NCI-H187 (cell line): ENCODE measurements around the gene DXO.
"Not testable (repeated sequence)": the region's sequence is repeated elsewhere in the genome, so short reads cannot be mapped to it uniquely, and the experiment has no call there.

Source experiments
- DNase-seq, 2 experiments: peaks; one replicate each; lab custom pipeline; 2025; lab: John Stamatoyannopoulos, UW

The DXO gene

DNA sequence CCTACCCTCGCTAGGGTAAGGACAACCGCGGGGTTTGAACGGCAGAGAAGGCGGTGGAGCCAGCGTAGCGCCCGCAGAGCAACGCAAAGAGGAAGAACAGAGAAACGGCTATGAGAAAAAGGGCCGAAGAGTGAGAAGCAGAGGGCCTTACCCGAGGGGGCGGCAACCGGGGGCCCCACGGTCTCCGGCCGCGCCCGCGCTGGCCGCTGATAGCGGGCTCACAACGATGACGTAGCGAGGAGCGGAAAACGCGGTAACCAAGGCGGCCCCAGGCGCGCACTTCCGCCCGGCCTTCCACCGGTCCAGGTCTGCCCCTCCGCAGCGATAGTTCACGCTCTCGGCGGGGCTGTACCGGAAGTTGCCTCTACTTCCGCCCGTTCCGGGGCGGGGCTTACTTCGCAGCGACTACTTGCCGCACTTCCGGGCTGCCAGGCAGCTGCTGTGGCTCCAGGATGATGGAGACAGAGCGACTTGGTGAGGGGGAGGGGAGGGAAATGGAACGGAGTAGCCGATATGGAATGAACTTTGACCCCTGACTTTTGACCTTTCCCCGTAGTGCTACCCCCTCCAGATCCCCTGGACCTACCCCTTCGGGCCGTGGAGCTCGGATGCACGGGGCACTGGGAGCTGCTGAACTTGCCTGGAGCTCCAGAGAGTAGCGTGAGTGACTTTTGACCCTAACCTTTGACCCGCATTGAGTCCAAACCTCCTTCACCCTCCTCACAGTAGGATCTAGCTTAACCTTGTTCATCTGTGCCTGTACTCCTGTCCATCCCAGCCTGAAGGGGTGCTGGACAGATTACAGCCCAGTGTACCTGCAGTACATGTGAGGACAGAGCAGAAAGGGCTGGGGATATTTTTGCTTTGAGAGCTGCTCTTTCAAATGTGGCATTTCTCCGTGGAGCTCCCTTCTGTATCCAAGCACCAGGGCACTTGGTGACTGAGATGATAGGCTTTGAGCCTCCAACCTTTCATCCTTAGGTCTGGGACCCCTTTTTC lies 12.9 kb downstream of the DXO start, which contains the start of the genes NELFE and SKIC2:
Gene NELFE (minus strand): TSS at position 231 of the 999 bp plus-strand sequence. CDS start 525 bp downstream, outside the sequence.
Gene SKIC2 (plus strand): TSS at position 435 of the 999 bp plus-strand sequence. CDS start 18 bp downstream, at position 453.
- DNase-seq, result peak; percentile 94 to 97

DNA sequence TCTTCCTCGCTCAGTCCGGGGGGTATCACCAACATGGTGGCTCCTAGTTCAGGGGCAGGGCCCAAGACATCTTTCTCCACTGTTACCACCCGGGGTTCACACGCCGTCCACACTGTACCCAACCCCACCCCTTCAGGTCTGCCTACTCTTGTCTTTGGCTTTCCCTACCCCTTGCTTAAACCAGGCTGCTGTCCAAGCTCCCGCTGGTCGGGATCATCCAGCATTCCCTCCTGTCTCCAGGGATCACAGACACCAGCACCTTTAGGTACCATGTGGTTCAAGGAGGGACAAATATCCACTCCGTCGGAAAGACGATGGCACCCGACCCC lies 13.6 kb downstream of the DXO start:
- no peak for DNase-seq

DNA sequence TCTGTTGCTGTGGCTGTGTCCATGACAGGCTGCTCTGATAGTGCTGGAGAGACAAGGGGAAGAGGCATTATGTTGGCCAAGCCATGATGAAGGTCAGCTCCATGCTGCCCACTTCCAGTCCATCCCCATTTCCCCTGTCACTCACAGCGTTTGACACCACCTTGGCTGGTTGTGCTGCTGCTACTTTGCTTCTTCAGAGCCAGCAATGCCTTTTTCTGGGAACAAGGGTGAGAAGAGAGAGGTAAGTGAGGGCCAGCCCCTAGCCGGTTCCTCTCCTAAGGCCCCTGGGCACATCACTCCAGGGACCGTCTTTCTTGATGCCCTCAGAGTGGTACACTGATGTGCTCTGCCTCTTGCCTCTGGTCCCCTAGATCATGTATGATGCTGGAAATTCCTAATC lies 15.1 kb downstream of the DXO start:
- DNase-seq, result no peak

DNA sequence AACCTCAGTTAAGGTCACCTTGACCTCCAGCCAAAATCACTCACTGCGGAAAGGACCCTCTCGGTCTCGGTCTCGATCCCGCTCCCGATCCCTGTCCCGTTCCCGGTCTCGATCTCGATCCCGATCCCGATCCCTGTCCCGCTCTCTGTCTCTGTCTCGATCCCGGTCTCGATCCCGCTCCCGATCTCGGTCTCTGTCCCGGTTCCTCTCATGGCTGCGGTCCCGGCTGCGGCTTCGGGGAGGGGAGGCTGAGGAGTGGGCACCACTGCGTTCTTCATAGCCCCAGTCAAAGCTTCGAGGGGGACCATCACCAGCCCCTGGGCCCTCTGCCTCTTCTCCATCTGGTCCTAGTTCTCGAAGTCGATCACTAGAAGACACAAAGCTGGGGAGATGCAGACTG lies 17.4 kb downstream of the DXO start:
- no peak for DNase-seq

DNA sequence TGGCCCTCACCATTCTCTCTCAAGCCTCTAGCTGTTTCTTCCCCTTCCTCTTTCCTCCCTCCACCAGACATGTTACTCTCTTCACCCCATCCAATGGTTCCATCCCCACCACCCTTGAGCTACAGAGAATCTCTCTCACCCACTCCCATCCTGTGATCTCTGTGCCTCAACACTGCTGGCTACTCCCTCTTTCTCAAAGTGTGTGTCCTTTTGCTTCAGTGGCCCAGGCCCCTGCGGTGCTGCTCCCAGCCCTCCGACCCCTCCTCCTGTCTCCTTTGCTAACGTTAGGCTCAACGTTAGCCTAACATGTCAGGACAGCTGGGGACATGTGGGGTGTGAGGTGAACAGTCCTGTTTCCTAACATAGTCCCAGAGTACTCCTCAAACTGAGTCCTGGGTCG lies 19.0 kb downstream of the DXO start:
- no peak for DNase-seq

DNA sequence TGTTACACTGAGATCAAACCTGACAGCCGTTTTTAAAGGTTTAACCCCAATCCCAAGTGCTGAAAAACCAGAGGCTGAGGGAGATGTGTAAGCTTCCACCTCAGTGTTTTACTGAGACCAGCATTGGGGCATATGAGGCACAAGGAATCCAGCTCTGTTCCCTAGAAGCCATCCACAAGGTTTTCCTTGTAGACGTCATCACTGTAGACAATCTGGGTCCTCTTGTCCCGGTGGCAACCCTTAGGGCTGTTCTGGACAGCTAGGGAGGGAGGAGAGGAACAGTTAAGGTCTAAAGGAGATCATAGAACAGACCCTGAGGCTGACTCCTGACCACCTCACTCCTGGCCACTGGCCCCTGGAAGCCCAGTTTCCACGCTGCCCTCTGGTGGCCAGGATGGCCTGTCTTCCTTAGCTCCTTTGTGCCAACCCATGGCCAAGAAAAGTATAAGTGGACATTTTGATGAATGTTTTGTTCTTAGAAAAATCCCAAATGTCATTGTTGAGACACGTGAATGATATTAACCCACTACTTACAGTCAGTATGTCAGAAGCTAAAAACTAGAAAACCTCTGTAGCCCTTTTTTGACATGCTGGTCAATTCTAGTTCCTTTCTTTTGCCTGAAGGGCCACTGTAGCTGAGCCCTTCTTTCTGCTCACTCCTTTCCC lies 19.7 kb downstream of the DXO start:
- no peak for DNase-seq

DNA sequence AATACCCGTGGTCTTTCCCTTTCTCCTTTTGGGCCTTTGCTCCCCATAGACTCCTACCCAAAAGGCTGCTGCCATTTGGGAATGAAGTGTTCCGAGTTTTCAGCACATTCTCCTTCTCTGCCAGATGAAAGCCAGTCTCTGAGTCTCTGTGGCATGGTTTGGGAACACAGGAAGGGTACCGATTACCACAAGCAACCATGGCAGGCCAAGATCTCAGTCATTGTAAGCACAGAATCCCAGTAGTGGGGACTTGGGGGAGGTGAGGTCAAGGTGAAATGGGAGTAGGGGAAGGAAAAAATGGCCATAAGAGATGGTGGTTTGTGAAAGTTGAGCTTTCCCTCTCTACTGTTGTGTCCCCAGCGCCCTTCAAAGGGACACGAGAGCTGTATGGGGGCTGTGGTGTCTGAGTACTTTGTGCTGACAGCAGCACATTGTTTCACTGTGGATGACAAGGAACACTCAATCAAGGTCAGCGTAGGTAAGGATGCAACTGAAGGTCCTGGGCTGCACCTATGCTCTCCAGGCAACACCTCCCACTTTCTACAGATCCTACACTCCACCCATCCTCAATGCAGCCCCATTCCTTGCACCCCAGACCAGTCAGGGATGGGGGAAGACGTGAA lies 21.9 kb downstream of the DXO start:
- no peak for DNase-seq

DNA sequence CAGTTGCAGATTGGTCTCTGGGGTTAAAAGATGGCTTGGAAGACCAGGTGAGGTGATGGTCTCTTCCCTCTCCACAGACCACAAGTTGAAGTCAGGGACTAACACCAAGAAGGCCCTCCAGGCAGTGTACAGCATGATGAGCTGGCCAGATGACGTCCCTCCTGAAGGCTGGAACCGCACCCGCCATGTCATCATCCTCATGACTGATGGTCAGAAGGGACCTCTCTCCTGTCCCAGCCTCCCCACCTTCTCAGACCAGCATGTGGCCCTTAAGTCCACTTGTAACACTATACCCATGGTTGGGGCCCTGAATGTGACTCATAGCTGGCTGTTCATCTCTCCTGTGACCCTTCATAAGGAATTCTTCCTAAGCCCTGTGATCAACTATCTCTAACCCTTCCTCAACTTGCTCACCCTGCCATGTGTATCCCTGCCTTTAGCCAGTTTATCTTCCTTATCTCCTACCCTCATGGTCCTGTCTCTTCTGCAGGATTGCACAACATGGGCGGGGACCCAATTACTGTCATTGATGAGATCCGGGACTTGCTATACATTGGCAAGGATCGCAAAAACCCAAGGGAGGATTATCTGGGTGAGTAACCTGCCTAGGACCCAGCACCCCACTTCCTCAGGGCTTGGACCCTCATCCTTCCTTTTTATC lies 23.1 kb downstream of the DXO start:
- DNase-seq, result no peak

DNA sequence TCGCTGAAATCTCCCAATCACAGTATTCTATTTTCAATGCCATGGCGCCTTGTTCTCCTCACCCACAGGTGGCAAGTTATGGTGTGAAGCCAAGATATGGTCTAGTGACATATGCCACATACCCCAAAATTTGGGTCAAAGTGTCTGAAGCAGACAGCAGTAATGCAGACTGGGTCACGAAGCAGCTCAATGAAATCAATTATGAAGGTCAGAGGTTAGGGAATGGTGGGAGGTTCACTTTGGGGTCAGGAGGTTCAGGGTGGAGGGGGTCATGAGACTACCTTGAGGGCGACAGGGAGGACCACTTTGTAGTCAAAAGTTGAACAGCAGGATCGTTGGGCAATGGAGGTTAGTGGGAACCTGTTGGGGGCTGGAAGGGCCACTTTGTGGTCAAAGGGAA lies 23.6 kb downstream of the DXO start:
- no peak for DNase-seq

DNA sequence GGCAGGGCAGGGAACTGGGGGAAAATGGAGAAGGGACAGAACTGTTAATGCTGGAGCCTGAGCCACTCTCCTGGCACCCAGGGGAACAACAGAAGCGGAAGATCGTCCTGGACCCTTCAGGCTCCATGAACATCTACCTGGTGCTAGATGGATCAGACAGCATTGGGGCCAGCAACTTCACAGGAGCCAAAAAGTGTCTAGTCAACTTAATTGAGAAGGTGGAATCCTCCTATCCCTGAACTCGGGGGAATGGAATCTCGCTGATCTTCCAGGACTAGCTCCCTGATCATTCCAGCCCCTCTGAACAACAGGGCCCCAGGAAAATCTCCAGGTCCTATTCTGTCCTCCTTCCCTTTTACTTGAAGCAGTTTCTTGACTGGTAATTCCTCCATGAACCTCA lies 24.1 kb downstream of the DXO start:
- DNase-seq, result no peak

DNA sequence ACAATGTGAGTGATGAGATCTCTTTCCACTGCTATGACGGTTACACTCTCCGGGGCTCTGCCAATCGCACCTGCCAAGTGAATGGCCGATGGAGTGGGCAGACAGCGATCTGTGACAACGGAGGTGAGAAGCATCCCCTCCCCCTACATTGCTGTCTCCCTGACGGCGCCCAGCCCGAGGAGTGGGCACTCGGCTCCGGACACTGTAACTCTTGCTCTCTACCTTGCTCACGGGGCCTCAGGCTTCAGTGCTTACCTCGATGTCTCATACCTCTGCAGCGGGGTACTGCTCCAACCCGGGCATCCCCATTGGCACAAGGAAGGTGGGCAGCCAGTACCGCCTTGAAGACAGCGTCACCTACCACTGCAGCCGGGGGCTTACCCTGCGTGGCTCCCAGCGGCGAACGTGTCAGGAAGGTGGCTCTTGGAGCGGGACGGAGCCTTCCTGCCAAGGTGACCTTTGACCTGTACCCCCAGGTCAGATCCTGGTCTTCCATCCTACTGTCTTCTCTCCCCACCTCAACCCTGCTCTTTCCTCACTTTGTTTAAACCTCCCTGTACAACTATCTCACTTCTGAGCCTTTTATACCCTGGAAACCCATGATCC lies 24.8 kb downstream of the DXO start:
- no peak for DNase-seq

DNA sequence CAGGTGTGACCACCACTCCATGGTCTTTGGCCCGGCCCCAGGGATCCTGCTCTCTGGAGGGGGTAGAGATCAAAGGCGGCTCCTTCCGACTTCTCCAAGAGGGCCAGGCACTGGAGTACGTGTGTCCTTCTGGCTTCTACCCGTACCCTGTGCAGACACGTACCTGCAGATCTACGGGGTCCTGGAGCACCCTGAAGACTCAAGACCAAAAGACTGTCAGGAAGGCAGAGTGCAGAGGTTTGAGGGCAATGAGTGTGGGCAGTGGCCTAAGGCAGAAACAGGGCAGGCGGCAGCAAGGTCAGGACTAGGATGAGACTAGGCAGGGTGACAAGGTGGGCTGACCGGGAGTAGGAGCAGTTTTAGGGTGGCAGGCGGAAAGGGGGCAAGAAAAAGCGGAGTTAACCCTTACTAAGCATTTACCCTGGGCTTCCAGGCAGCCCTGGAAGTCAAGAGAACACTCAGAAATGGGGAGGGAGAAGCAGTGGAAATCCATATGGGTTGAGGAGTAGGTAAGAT lies 25.5 kb downstream of the DXO start:
- DNase-seq, result no peak

DNA sequence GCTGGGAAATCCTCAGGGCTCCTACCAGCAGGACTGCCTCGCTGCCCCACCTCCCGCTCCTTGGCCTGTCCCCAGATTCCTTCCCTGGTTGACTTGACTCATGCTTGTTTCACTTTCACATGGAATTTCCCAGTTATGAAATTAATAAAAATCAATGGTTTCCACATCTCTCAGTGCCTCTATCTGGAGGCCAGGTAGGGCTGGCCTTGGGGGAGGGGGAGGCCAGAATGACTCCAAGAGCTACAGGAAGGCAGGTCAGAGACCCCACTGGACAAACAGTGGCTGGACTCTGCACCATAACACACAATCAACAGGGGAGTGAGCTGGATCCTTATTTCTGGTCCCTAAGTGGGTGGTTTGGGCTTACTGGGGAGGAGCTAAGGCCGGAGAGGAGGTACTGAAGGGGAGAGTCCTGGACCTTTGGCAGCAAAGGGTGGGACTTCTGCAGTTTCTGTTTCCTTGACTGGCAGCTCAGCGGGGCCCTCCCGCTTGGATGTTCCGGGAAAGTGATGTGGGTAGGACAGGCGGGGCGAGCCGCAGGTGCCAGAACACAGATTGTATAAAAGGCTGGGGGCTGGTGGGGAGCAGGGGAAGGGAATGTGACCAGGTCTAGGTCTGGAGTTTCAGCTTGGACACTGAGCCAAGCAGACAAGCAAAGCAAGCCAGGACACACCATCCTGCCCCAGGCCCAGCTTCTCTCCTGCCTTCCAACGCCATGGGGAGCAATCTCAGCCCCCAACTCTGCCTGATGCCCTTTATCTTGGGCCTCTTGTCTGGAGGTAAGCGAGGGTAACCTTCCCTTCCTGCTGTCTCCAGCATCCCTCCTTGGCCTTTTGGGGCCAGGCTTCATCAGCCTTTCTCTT lies 26.2 kb downstream of the DXO start, which contains the start of gene CFB:
Gene CFB (plus strand): TSS at position 589 of the 863 bp plus-strand sequence. CDS start 127 bp downstream, at position 716.
- no peak for DNase-seq

DNA sequence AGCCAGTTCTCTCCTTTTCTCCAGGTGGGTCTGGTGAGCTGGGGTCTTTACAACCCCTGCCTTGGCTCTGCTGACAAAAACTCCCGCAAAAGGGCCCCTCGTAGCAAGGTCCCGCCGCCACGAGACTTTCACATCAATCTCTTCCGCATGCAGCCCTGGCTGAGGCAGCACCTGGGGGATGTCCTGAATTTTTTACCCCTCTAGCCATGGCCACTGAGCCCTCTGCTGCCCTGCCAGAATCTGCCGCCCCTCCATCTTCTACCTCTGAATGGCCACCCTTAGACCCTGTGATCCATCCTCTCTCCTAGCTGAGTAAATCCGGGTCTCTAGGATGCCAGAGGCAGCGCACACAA lies 26.8 kb downstream of the DXO start:
- DNase-seq, result no peak

DNA sequence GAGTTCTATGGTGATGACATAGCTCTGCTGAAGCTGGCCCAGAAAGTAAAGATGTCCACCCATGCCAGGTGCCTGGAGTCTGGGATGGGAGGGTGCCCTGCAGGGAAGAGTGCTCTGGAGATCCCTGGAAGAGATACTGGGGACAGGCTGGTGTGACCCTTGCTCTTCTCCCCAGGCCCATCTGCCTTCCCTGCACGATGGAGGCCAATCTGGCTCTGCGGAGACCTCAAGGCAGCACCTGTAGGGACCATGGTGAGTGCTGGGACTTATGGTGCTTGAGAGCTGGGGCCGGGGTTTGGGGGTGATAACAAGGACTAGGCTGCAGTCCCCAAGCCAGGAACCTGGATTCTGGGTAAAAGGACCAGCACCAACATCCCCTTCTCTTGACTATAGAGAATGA lies 28.2 kb downstream of the DXO start:
- DNase-seq, result no peak

DNA sequence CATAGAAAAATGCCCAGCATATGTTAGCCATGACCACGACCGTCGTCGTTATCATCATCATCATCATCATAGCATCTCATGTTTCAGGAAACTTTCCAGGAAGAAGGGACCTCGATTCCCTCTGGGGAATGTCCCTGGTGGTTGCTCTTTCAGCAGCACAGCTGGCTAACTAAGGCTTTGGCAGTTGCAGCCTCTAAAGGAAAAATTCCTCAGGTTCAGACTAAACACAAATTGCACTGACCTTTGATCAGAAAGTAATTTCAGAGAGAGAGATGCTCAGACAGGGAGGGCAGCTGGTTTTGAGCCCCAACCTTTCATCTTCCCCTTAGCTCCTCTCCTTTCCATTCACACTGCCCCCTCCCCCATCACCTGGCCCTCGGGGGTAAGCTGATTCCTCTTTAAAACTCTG lies 31.7 kb downstream of the DXO start:
- DNase-seq, result no peak

DNA sequence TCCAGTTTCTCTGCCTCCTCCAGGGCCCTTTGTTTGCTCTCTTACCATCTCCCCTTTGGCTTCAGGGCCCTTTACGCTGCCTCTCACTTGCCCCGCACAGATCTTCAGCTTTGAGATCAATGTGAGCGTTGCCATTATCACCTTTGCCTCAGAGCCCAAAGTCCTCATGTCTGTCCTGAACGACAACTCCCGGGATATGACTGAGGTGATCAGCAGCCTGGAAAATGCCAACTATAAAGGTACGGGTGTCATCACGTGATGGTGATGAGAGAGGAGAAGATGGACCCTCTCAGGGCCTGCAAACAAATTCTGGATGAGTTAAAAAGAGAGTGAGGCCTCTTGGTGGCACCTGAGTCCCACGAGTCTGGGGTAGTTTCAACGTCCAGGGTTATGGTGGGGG lies 36.1 kb downstream of the DXO start:
- DNase-seq, result no peak

DNA sequence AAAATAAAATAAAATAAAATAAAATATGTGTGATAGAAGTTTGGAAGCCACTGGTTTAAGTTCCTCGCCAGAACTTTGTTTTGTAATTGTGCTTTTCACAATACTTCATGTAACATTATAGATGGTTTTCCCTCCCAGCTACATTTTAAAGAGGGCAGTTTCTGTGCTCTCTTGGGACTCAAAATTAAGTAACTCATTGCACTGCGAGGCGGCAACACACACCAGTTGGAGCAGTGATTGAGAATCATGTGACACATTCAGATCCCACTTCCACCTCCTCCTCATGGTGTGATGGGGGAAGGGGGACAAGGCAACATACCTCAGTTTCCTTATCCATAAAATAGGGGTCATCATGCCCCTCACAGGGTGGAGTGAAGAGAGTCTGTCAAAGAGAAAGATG lies 36.9 kb downstream of the DXO start:
- no peak for DNase-seq

DNA sequence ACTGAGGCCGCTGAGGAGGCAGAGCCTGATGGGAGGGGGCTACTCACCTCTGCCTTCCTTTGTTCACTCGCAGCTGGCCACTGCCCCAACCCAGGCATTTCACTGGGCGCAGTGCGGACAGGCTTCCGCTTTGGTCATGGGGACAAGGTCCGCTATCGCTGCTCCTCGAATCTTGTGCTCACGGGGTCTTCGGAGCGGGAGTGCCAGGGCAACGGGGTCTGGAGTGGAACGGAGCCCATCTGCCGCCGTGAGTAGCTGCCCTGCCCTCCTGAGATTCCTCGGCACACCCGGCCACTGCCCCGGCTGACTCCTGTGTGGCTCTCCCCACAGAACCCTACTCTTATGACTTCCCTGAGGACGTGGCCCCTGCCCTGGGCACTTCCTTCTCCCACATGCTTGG lies 38.4 kb downstream of the DXO start:
- DNase-seq, result no peak

DNA sequence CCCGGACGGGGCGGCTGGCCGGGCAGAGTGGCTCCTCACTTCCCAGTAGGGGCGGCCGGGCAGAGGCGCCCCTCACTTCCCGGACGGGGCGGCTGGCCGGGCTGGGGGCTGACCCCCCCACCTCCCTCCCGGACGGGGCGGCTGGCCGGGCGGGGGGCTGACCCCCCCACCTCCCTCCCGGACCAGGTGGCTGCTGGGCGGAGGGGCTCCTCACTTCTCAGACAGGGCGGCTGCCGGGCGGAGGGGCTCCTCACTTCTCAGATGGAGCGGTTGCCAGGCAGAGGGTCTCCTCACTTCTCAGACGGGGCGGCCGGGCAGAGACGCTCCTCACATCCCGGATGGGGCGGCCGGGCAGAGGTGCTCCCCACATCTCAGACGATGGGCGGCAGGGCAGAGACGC lies 39.8 kb downstream of the DXO start:
- not testable (repeated sequence) for DNase-seq

DNA sequence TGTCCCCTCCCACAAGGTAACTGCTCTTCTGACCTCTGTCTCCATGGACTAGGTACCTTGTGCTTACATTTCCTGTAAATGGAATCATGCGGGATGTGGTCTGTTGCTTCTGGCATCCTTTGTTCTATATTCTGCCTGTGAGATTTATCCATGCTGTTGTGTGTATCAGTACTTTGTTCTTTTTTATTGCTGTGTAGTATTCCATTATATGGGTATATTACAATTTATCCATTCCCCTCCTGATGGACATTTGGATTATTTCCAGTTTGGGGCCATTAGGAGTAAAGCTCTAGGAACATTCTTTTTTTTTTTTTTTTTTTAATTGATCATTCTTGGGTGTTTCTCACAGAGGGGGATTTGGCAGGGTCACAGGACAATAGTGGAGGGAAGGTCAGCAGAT lies 41.0 kb downstream of the DXO start:
- DNase-seq, result no peak
